ENCODE measurements around the gene MRPL19. TPM values are rescaled to one million over a fixed set of nuclear protein-coding genes. Genes with fewer than 3 reads are reported as not detected.

Gene MRPL19
- total and polyA plus RNA-seq, 2 of the 13 experiments (the other 11 are each of a cell fraction or from before 2014, with no cell fraction given): 43.2 to 163 TPM

DNA sequence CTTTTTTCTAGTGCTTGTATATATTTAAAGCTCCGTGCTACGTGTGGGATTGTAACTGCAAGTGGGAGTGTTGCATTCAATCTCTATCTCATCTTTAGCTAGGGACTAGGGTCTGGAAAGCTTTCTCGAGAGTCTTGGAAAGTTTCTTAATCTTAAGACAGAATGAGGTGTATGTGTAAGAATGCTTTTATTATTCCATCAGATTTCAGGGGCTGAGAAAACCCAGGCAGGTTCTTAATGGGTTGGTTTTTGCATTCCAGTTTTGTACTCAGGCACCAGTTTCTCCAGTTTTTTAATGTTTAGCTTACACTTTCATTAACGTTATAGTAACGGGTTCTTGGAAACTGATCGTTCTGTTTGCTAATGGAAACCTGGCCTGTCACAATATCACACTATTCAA lies 20.3 kb downstream of the MRPL19 start:
- POLR2A ChIA-PET: no interaction called here

DNA sequence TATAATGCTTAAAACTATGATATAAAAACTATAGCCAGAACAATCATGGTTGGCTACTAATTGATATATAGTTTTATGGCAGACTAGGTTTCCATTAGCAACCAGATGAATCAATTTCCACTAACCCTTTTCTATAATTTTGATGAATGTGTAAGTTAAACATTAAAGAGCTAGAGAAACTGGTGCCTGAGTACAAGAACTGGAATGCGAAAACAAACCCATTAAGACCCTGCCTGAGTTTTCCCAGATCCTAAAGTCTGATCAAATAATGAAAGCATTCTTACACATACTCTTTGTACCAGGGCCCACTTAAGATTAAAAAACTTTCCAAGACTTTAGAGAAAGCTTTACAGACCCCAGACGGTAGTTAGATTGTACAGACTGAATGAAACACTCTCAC lies 21.3 kb downstream of the MRPL19 start:
- H4K20me1 ChIP-seq (ENCODE audit: insufficient read depth, low read length): no peaks in the 10 kb centered on the region
- no peak overlapping the region for H3K27ac ChIP-seq (ENCODE audit: extremely low read length, insufficient read depth, low read length)
- WGBS (ENCODE audit: low lambda C conversion rate): 93% methylated on average over 2 of the region's 2 CpGs
- in situ Hi-C loops (cut with HindIII; ENCODE audit: extremely low pct_ligation_motif_present, low pct_unique_long_range_greater_than_20kb) (no loop called here), intact Hi-C loops (cut with micrococcal nuclease; ENCODE audit: unreplicated experiment) (loop anchor here (2.0 kb wide), 1 partner anchor 15 kb away; no protein-coding TSS in a partner anchor)
- no peaks in the 10 kb centered on the region for H3K9me3 ChIP-seq (ENCODE audit: low read length)
- BruUV-seq (replicated peaks): no TSS peak
- H3K79me2 ChIP-seq (ENCODE audit: insufficient read depth, low read length): no peaks in the 10 kb centered on the region
- no peak overlapping the region for H2AFZ ChIP-seq (ENCODE audit: low read length)
- ATAC-seq (no peak; the same call in 2 of the 3 replicates), DNase-seq (ENCODE audit: low spot score) (no peak), FAIRE-seq (no peak)
- no peak overlapping the region for H3K9ac ChIP-seq (ENCODE audit: insufficient read depth, low read depth, low read length)
- H3K27me3 ChIP-seq (ENCODE audit: control insufficient read depth in 1 of 2, insufficient read depth in 2 of 2, low read length in 2 of 2): no peaks in the 10 kb centered on the region
- H3K4me3 ChIP-seq (replicated peaks in 1 of 3; ENCODE audit: insufficient read depth in 1 of 3, low read depth in 2 of 3, low read length in 3 of 3): no peak overlapping the region
- peaks cover 5% of the 10 kb centered on the region for H3K4me1 ChIP-seq (ENCODE audit: insufficient read depth, low read length)
- TF ChIP-seq ZNF563 (CRISPR knock-in tag; IDR thresholded peaks at IDR 0.05) (no peak), TAF1 (CRISPR knock-in tag; IDR thresholded peaks at IDR 0.05) (no peak), ZNF343 (CRISPR knock-in tag; IDR thresholded peaks at IDR 0.05) (no peak), CBX2 (IDR thresholded peaks at IDR 0.05; ENCODE audit: low read depth, low read length) (no peak), CBX2 (CRISPR knock-in tag; IDR thresholded peaks at IDR 0.05; ENCODE audit: low read depth) (no peak), ZNF225 (CRISPR knock-in tag; IDR thresholded peaks at IDR 0.05) (no peak), NR2C2 (CRISPR knock-in tag; IDR thresholded peaks at IDR 0.05; ENCODE audit: borderline replicate concordance) (no peak), FLYWCH1 (CRISPR knock-in tag; IDR thresholded peaks at IDR 0.05) (no peak), CTCF (CRISPR knock-in tag; IDR thresholded peaks at IDR 0.05) (no peak), ZNF704 (CRISPR knock-in tag; IDR thresholded peaks at IDR 0.05; ENCODE audit: borderline replicate concordance) (no peak), KDM6A (CRISPR knock-in tag; IDR thresholded peaks at IDR 0.05; ENCODE audit: low read depth) (no peak)
- CTCF ChIA-PET (ENCODE audit: low intra/inter-chr PET ratio, low total read pairs): no interaction called here
- POLR2A ChIA-PET: interaction anchor here (1.2 kb wide), 1 partner anchor 21 kb away, joined by 4 read pairs; the partner anchor contains the start of gene MRPL19
- peaks cover 13 to 41% of the 10 kb centered on the region in 2 experiments for H3K36me3 ChIP-seq (replicated peaks in 1 of 2; ENCODE audit: control insufficient read depth in 1 of 2, insufficient read depth in 2 of 2, low read length in 2 of 2)
- H3K4me2 ChIP-seq (ENCODE audit: low read depth, low read length): no peak overlapping the region

More for the DNA sequence above, 20.3 kb downstream of the MRPL19 start:
- no peak for ATAC-seq
- no peaks in the 10 kb centered on the region for H3K9me3 ChIP-seq (ENCODE audit: low read length)
- WGBS (ENCODE audit: low lambda C conversion rate): 97% methylated on average over 6 of the region's 6 CpGs
- in situ Hi-C loops (cut with HindIII; ENCODE audit: extremely low pct_ligation_motif_present, low pct_unique_long_range_greater_than_20kb) (no loop called here), intact Hi-C loops (cut with micrococcal nuclease; ENCODE audit: unreplicated experiment) (loop anchor here (2.0 kb wide), 1 partner anchor 14 kb away; no protein-coding TSS in a partner anchor)
- no TSS peak for BruUV-seq (replicated peaks)
- no peak overlapping the region for H3K4me3 ChIP-seq (replicated peaks in 1 of 3; ENCODE audit: insufficient read depth in 1 of 3, low read depth in 2 of 3, low read length in 3 of 3)
- H3K27ac ChIP-seq (ENCODE audit: extremely low read length, insufficient read depth, low read length): no peak overlapping the region
- peaks cover 13 to 41% of the 10 kb centered on the region in 2 experiments for H3K36me3 ChIP-seq (replicated peaks in 1 of 2; ENCODE audit: control insufficient read depth in 1 of 2, insufficient read depth in 2 of 2, low read length in 2 of 2)
- TF ChIP-seq SOX5 (CRISPR knock-in tag; IDR thresholded peaks at IDR 0.05; ENCODE audit: borderline replicate concordance) (no peak), KDM2A (CRISPR knock-in tag; IDR thresholded peaks at IDR 0.05; ENCODE audit: borderline replicate concordance, low read depth) (no peak), ZSCAN25 (CRISPR knock-in tag; IDR thresholded peaks at IDR 0.05) (no peak), NFE2L1 (CRISPR knock-in tag; IDR thresholded peaks at IDR 0.05; ENCODE audit: borderline replicate concordance) (no peak), ATF2 (CRISPR knock-in tag; IDR thresholded peaks at IDR 0.05) (no peak), ZNF549 (CRISPR knock-in tag; IDR thresholded peaks at IDR 0.05) (no peak)
- CTCF ChIA-PET (ENCODE audit: low intra/inter-chr PET ratio, low total read pairs): no interaction called here
- no peaks in the 10 kb centered on the region for H3K27me3 ChIP-seq (ENCODE audit: control insufficient read depth in 1 of 2, insufficient read depth in 2 of 2, low read length in 2 of 2)
- H3K9ac ChIP-seq (ENCODE audit: insufficient read depth, low read depth, low read length): no peak overlapping the region
- no peak for DNase-seq (ENCODE audit: low spot score)
- no peak overlapping the region for H2AFZ ChIP-seq (ENCODE audit: low read length)
- no peaks in the 10 kb centered on the region for H4K20me1 ChIP-seq (ENCODE audit: insufficient read depth, low read length)
- no peak for FAIRE-seq
- H3K4me1 ChIP-seq (ENCODE audit: insufficient read depth, low read length): peaks cover 5% of the 10 kb centered on the region
- H3K4me2 ChIP-seq (ENCODE audit: low read depth, low read length): no peak overlapping the region
- H3K79me2 ChIP-seq (ENCODE audit: insufficient read depth, low read length): no peaks in the 10 kb centered on the region

All from HepG2 (cell line).